ENCODE data around the gene ATRN. TPM values are rescaled to one million over a fixed set of nuclear protein-coding genes. Genes with fewer than 3 reads are reported as not detected.

ATRN gene
- total RNA-seq, 1 donor from 2014 or later = 52.0 TPM

GRCh38 chr20:3479759-3480615, 9.2 kb downstream of the ATRN start:
- H3K36me3 Mint-ChIP-seq (ENCODE audit: low read depth) = no peaks in the 10 kb centered on the region
- no peaks in the 10 kb centered on the region for H3K27me3 Mint-ChIP-seq (ENCODE audit: low read depth)
- H3K27ac Mint-ChIP-seq (ENCODE audit: unreplicated experiment) = peak overlapping the region; percentile 39
- DNase-seq (ENCODE audit: low spot score) = no peak
- TF ChIP-seq CTCF (IDR thresholded peaks at IDR 0.05) = no peak
- H3K4me1 Mint-ChIP-seq (ENCODE audit: low read depth) = peaks cover 40% of the 10 kb centered on the region
- H3K4me3 Mint-ChIP-seq (ENCODE audit: unreplicated experiment) = no peak overlapping the region
- no peaks in the 10 kb centered on the region for H3K9me3 Mint-ChIP-seq (ENCODE audit: low read depth)

GRCh38 chr20:3483309-3483708, 12.5 kb downstream of the ATRN start:
- H3K36me3 Mint-ChIP-seq (ENCODE audit: low read depth) = peaks cover 7% of the 10 kb centered on the region
- no peak for TF ChIP-seq CTCF (IDR thresholded peaks at IDR 0.05)
- H3K27me3 Mint-ChIP-seq (ENCODE audit: low read depth) = no peaks in the 10 kb centered on the region
- H3K9me3 Mint-ChIP-seq (ENCODE audit: low read depth) = peaks cover 11% of the 10 kb centered on the region
- peaks cover 43% of the 10 kb centered on the region for H3K4me1 Mint-ChIP-seq (ENCODE audit: low read depth)
- peak overlapping the region; percentile 88 for H3K27ac Mint-ChIP-seq (ENCODE audit: unreplicated experiment)
- H3K4me3 Mint-ChIP-seq (ENCODE audit: unreplicated experiment) = no peak overlapping the region
- DNase-seq (ENCODE audit: low spot score) = no peak

- peaks cover 43% of the 10 kb centered on the region for H3K4me1 Mint-ChIP-seq (ENCODE audit: low read depth)
- DNase-seq (ENCODE audit: low spot score) = no peak
- H3K27me3 Mint-ChIP-seq (ENCODE audit: low read depth) = no peaks in the 10 kb centered on the region
- TF ChIP-seq CTCF (IDR thresholded peaks at IDR 0.05) = no peak
- peak overlapping the region; percentile 88 for H3K27ac Mint-ChIP-seq (ENCODE audit: unreplicated experiment)
- H3K36me3 Mint-ChIP-seq (ENCODE audit: low read depth) = peaks cover 7% of the 10 kb centered on the region
- peaks cover 11% of the 10 kb centered on the region for H3K9me3 Mint-ChIP-seq (ENCODE audit: low read depth)
- no peak overlapping the region for H3K4me3 Mint-ChIP-seq (ENCODE audit: unreplicated experiment)
These were observed 13.0 kb downstream of the ATRN start for GRCh38 chr20:3483784-3484183.

- DNase-seq (ENCODE audit: low spot score) = no peak
- Mint-ChIP-seq H3K4me1 (ENCODE audit: low read depth) (peaks cover 32% of the 10 kb centered on the region), H3K4me3 (ENCODE audit: unreplicated experiment) (no peak overlapping the region), H3K27ac (ENCODE audit: unreplicated experiment) (no peak overlapping the region), H3K27me3 (ENCODE audit: low read depth) (no peaks in the 10 kb centered on the region), H3K9me3 (ENCODE audit: low read depth) (peaks cover 11% of the 10 kb centered on the region), H3K36me3 (ENCODE audit: low read depth) (peaks cover 7% of the 10 kb centered on the region)
- TF ChIP-seq CTCF (IDR thresholded peaks at IDR 0.05) = no peak
These were observed 15.1 kb downstream of the ATRN start for GRCh38 chr20:3485913-3486312.

GRCh38 chr20:3486850-3487249, 16.0 kb downstream of the ATRN start:
- Mint-ChIP-seq H3K4me3 (ENCODE audit: unreplicated experiment) (no peak overlapping the region), H3K27me3 (ENCODE audit: low read depth) (no peaks in the 10 kb centered on the region), H3K4me1 (ENCODE audit: low read depth) (peaks cover 29% of the 10 kb centered on the region), H3K9me3 (ENCODE audit: low read depth) (peaks cover 11% of the 10 kb centered on the region), H3K27ac (ENCODE audit: unreplicated experiment) (no peak overlapping the region), H3K36me3 (ENCODE audit: low read depth) (peaks cover 7% of the 10 kb centered on the region)
- no peak for TF ChIP-seq CTCF (IDR thresholded peaks at IDR 0.05)
- DNase-seq (ENCODE audit: low spot score) = no peak
